C4-2B (cell line): ENCODE measurements around the gene ADGB.

Experiments
- ZFX ChIP-seq: fragments of 450-650 bp; IDR thresholded peaks from 2 replicates; pipeline ENCODE4 v1.6.1; 2017
- TF ChIP-seq, protein P1 (sequence below): fragments of 450-650 bp; conservative IDR thresholded peaks from 2 replicates; pipeline ENCODE4 v1.5.1; 2017; ENCODE audit warnings: mild to moderate bottlenecking

DNA sequence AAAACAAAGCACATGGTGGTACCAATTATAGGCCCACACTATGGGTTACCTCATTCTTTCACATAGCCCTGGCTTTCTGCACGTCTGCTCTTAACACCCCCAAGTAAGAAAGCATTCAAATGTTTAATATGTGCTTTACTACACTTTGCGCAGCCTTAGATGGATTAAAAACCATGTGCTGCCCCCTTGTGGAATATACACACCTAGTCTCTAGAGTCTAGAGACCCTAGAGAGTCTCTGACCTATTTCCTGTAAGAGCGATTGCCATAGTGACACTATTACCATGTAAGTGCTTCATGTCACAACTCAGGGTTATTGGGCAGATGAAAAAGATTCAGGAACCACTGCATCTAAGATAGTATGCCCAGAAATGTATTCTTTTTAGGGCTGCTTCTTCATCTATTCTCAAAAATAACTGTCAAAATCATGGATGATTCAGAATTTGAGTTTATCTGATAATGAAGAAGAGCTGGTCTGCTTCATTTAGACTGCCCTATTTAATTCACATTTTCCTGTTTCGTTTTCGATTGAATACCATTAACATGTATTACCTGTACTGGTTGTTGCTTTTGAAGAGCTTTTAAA is 186.3 kb downstream of the ADGB start:
- TF ChIP-seq, protein P1, sequence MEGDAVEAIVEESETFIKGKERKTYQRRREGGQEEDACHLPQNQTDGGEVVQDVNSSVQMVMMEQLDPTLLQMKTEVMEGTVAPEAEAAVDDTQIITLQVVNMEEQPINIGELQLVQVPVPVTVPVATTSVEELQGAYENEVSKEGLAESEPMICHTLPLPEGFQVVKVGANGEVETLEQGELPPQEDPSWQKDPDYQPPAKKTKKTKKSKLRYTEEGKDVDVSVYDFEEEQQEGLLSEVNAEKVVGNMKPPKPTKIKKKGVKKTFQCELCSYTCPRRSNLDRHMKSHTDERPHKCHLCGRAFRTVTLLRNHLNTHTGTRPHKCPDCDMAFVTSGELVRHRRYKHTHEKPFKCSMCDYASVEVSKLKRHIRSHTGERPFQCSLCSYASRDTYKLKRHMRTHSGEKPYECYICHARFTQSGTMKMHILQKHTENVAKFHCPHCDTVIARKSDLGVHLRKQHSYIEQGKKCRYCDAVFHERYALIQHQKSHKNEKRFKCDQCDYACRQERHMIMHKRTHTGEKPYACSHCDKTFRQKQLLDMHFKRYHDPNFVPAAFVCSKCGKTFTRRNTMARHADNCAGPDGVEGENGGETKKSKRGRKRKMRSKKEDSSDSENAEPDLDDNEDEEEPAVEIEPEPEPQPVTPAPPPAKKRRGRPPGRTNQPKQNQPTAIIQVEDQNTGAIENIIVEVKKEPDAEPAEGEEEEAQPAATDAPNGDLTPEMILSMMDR, result peak; percentile 77
- no peak for TF ChIP-seq ZFX
